ENCODE data around the gene FSCN2. TPM values are rescaled to one million over a fixed set of nuclear protein-coding genes. Genes with fewer than 3 reads are reported as not detected.

FSCN2 gene
- polyA plus RNA-seq (2012; ENCODE audit: insufficient read depth, insufficient read length, low read depth), result 2.4 TPM

- Histone ChIP-seq H3K4me1 (no peaks in the 10 kb centered on the region), H3K9me3 (no peaks in the 10 kb centered on the region), H3K36me3 (no peaks in the 10 kb centered on the region), H3K4me3 (ENCODE audit: low read depth, low read length) (no peak within 1 kb of the TSS), H3K27me3 (peaks cover 28% of the 10 kb centered on the region)
- TF ChIP-seq CTCF (IDR thresholded peaks at IDR 0.05; ENCODE audit: low read depth, low read length), result peak; percentile 10; the same call in 1 of the 2 replicates
- DNase-seq, result peak; percentile 21
Measured at GRCh38 chr17:81527591-81528383, at the start of gene FSCN2. Gene FSCN2, plus strand, starts transcription at chr17:81528377. Its CDS starts 155 bp downstream, at chr17:81528532.

- no peak for TF ChIP-seq CTCF (IDR thresholded peaks at IDR 0.05; ENCODE audit: low read depth, low read length)
- H3K36me3 ChIP-seq, result no peaks in the 10 kb centered on the region
- H3K27me3 ChIP-seq, result no peaks in the 10 kb centered on the region
- H3K4me1 ChIP-seq, result peaks cover 7% of the 10 kb centered on the region
- peak; percentile 61 for DNase-seq
- H3K9me3 ChIP-seq, result no peaks in the 10 kb centered on the region
- H3K4me3 ChIP-seq (ENCODE audit: low read depth, low read length), result no peak overlapping the region
Measured at GRCh38 chr17:81479175-81480071, 48.8 kb upstream of the FSCN2 start.

- no peak for DNase-seq
- Histone ChIP-seq H3K4me1 (peaks cover 7% of the 10 kb centered on the region), H3K4me3 (ENCODE audit: low read depth, low read length) (no peak overlapping the region), H3K9me3 (no peaks in the 10 kb centered on the region), H3K27me3 (no peaks in the 10 kb centered on the region), H3K36me3 (no peaks in the 10 kb centered on the region)
- TF ChIP-seq CTCF (IDR thresholded peaks at IDR 0.05; ENCODE audit: low read depth, low read length), result no peak
Measured at GRCh38 chr17:81480140-81481072, 47.8 kb upstream of the FSCN2 start.

GRCh38 chr17:81481073-81481799, 46.9 kb upstream of the FSCN2 start:
- DNase-seq, result no peak
- Histone ChIP-seq H3K36me3 (no peaks in the 10 kb centered on the region), H3K27me3 (no peaks in the 10 kb centered on the region), H3K4me1 (peaks cover 7% of the 10 kb centered on the region), H3K9me3 (no peaks in the 10 kb centered on the region), H3K4me3 (ENCODE audit: low read depth, low read length) (no peak overlapping the region)
- no peak for TF ChIP-seq CTCF (IDR thresholded peaks at IDR 0.05; ENCODE audit: low read depth, low read length)

GRCh38 chr17:81481815-81482505, 46.2 kb upstream of the FSCN2 start:
- H3K9me3 ChIP-seq, result no peaks in the 10 kb centered on the region
- DNase-seq, result no peak
- no peak overlapping the region for H3K4me3 ChIP-seq (ENCODE audit: low read depth, low read length)
- no peaks in the 10 kb centered on the region for H3K36me3 ChIP-seq
- no peak for TF ChIP-seq CTCF (IDR thresholded peaks at IDR 0.05; ENCODE audit: low read depth, low read length)
- no peaks in the 10 kb centered on the region for H3K27me3 ChIP-seq
- H3K4me1 ChIP-seq, result peaks cover 7% of the 10 kb centered on the region

Data from BE2C (cell line).